Calu3 (cell line): ENCODE results near the gene ATIC. TPM values are rescaled to one million over a fixed set of nuclear protein-coding genes. Genes with fewer than 3 reads are reported as not detected.
A peak's percentile ranks its signal among the peaks of the same experiment; 100 is the strongest.

Source experiments
- BruUV-seq: library from RNA; stranded (reverse); fragments of 400-500 nt; replicated peaks from 2 replicates; lab custom pipeline; 2021; lab: Mats Ljungman, UMichigan
- CTCF ChIA-PET: fragments of 300-600 bp; sonication (Branson Sonifier 250); formaldehyde crosslinking; loops from one replicate; lab custom pipeline; 2022; ENCODE audit warnings: antibody characterized with exemption; lab: Charles Lee
- DNase-seq: peaks from one replicate; pipeline ENCODE4 v3.0.0; 2022
- H3K27ac Mint-ChIP-seq: one replicate; pipeline ENCODE4 v1.8.0; 2022; ENCODE audit warnings: mixed read lengths; ENCODE audit not compliant: unreplicated experiment
- H3K27me3 Mint-ChIP-seq: one replicate; pipeline ENCODE4 v1.8.0; 2022; ENCODE audit warnings: mixed read lengths; ENCODE audit not compliant: unreplicated experiment
- H3K36me3 Mint-ChIP-seq: one replicate; pipeline ENCODE4 v1.8.0; 2022; ENCODE audit warnings: mild to moderate bottlenecking, moderate library complexity, mixed read lengths; ENCODE audit not compliant: insufficient read depth, unreplicated experiment
- H3K4me1 Mint-ChIP-seq: one replicate; pipeline ENCODE4 v1.8.0; 2022; ENCODE audit warnings: mild to moderate bottlenecking, low read depth, mixed read lengths; ENCODE audit not compliant: unreplicated experiment
- H3K4me3 Mint-ChIP-seq: one replicate; pipeline ENCODE4 v1.8.0; 2022; ENCODE audit warnings: mild to moderate bottlenecking, low read depth, moderate library complexity, mixed read lengths; ENCODE audit not compliant: unreplicated experiment
- H3K9me3 Mint-ChIP-seq: one replicate; pipeline ENCODE4 v1.8.0; 2022; ENCODE audit warnings: low read depth, mixed read lengths; ENCODE audit not compliant: unreplicated experiment
- CTCF ChIP-seq: fragments of 200-600 bp; IDR thresholded peaks from one replicate; pipeline ENCODE4 v1.8.0; 2022; ENCODE audit warnings: antibody characterized with exemption; ENCODE audit not compliant: unreplicated experiment
- intact Hi-C: fragments of 100-400 bp; cut with micrococcal nuclease; formaldehyde crosslinking; loops from one replicate; pipeline ENCODE4 v1.10.0; 2022; ENCODE audit not compliant: unreplicated experiment
- total RNA-seq: library from RNA; stranded (reverse); gene quantifications from 2 replicates; pipeline ENCODE4 v1.2.3, GENCODE V29; 2022

Gene ATIC
- total RNA-seq, 1 experiment from 2014 or later: 219 TPM

- DNase-seq: no peak
- Mint-ChIP-seq H3K36me3 (peaks cover 17% of the 10 kb centered on the region), H3K9me3 (no peaks in the 10 kb centered on the region), H3K27me3 (no peaks in the 10 kb centered on the region), H3K4me3 (no peak overlapping the region), H3K4me1 (no peaks in the 10 kb centered on the region), H3K27ac (no peak overlapping the region)
- BruUV-seq: no TSS peak
- TF ChIP-seq CTCF: no peak
- CTCF ChIA-PET: no interaction called here
- intact Hi-C loops: no loop called here
These were observed 48.7 kb downstream of the ATIC start for GRCh38 chr2:215360596-215360995.

GRCh38 chr2:215361211-215361875 lies 49.5 kb downstream of the ATIC start:
- no peak for DNase-seq
- peaks cover 17% of the 10 kb centered on the region for H3K36me3 Mint-ChIP-seq
- TF ChIP-seq CTCF: no peak

GRCh38 chr2:215361876-215362561 lies 50.2 kb downstream of the ATIC start:
- no peak for DNase-seq
- no TSS peak for BruUV-seq
- no peak overlapping the region for H3K4me3 Mint-ChIP-seq
- peaks cover 17% of the 10 kb centered on the region for H3K36me3 Mint-ChIP-seq
- H3K27me3 Mint-ChIP-seq: no peaks in the 10 kb centered on the region
- H3K9me3 Mint-ChIP-seq: no peaks in the 10 kb centered on the region
- H3K4me1 Mint-ChIP-seq: no peaks in the 10 kb centered on the region
- CTCF ChIA-PET: no interaction called here
- intact Hi-C loops: no loop called here
- no peak overlapping the region for H3K27ac Mint-ChIP-seq
- TF ChIP-seq CTCF: no peak

More at GRCh38 chr2:215361211-215361875, 49.5 kb downstream of the ATIC start:
- Mint-ChIP-seq H3K9me3 (no peaks in the 10 kb centered on the region), H3K4me1 (no peaks in the 10 kb centered on the region), H3K27ac (no peak overlapping the region), H3K27me3 (no peaks in the 10 kb centered on the region), H3K4me3 (no peak overlapping the region)
- intact Hi-C loops: no loop called here
- BruUV-seq: TSS peak; percentile 86
- CTCF ChIA-PET: no interaction called here

- no peaks in the 10 kb centered on the region for H3K9me3 Mint-ChIP-seq
- H3K36me3 Mint-ChIP-seq: peaks cover 17% of the 10 kb centered on the region
- DNase-seq: no peak
- TF ChIP-seq CTCF: no peak
- no peak overlapping the region for H3K4me3 Mint-ChIP-seq
- H3K4me1 Mint-ChIP-seq: no peaks in the 10 kb centered on the region
- CTCF ChIA-PET: no interaction called here
- no peaks in the 10 kb centered on the region for H3K27me3 Mint-ChIP-seq
- no TSS peak for BruUV-seq
- intact Hi-C loops: no loop called here
- H3K27ac Mint-ChIP-seq: no peak overlapping the region
These were observed 50.7 kb downstream of the ATIC start for GRCh38 chr2:215362562-215362904.
